Panc1 (cell line): Measurements from ENCODE around the gene CHMP6. TPM values are rescaled to one million over a fixed set of nuclear protein-coding genes. Genes with fewer than 3 reads are reported as not detected.

Source experiments
- ATAC-seq: fragments of 200-7000 bp; cut with Tn5 transposase; 2 replicates; pipeline ENCODE4 v1.9.1; 2020; ENCODE audit warnings: mild to moderate bottlenecking, moderate library complexity
- BruUV-seq: library from RNA; stranded (reverse); fragments of 400-500 nt; replicated peaks from 2 replicates; lab custom pipeline; 2021; lab: Mats Ljungman, UMichigan
- CTCF ChIA-PET: fragments of 300-600 bp; sonication (Branson Sonifier 250); formaldehyde crosslinking; loops from one replicate; lab custom pipeline; 2022; ENCODE audit warnings: antibody characterized with exemption; lab: Charles Lee
- POLR2A ChIA-PET: fragments of 300-600 bp; sonication (Branson Sonifier 250); formaldehyde crosslinking; loops from one replicate; lab custom pipeline; 2022; ENCODE audit warnings: antibody characterized with exemption; lab: Charles Lee
- DNase-seq: peaks from one replicate; pipeline ENCODE4 v3.0.0-alpha.2; 2010; ENCODE audit warnings: low read depth, low spot score
- H3K27ac ChIP-seq: 2 replicates; pipeline ENCODE4 v1.5.1; 2011; ENCODE audit warnings: mild to moderate bottlenecking, low read length, inconsistent platforms
- H3K27me3 ChIP-seq: fragments of 200-500 bp; sonication (Bioruptor generic); 2 replicates; pipeline ENCODE4 v1.6.0; 2014; ENCODE audit warnings: low read length, inconsistent platforms; ENCODE audit not compliant: control insufficient read depth, insufficient read depth
- H3K36me3 ChIP-seq: fragments of 200-500 bp; sonication (Bioruptor generic); 2 replicates; pipeline ENCODE4 v1.5.1; 2014; ENCODE audit warnings: inconsistent platforms, mild to moderate bottlenecking, low read length, moderate library complexity; ENCODE audit not compliant: control insufficient read depth, insufficient read depth
- H3K4me1 ChIP-seq: 2 replicates; pipeline ENCODE4 v1.5.1; 2011; ENCODE audit warnings: inconsistent platforms, mild to moderate bottlenecking, low read length, moderate library complexity; ENCODE audit not compliant: control insufficient read depth, insufficient read depth
- H3K4me3 ChIP-seq, 2 experiments: 2 replicates each; pipeline ENCODE4 v1.5.1; 2011 to 2012; ENCODE audit warnings: low read depth in 2 of 2, low read length in 2 of 2, mild to moderate bottlenecking in 2 of 2, inconsistent platforms in 1 of 2, moderate library complexity in 1 of 2
- H3K9me3 ChIP-seq: fragments of 200-500 bp; sonication (Bioruptor generic); 2 replicates; pipeline ENCODE4 v1.5.1; 2014; ENCODE audit warnings: low read depth, mild to moderate bottlenecking, inconsistent platforms, low read length, moderate library complexity; ENCODE audit not compliant: control insufficient read depth, insufficient read depth
- CTCF ChIP-seq: fragments of 450-650 bp; IDR thresholded peaks from 2 replicates; pipeline ENCODE4 v1.5.1; 2017; ENCODE audit warnings: mild to moderate bottlenecking
- POLR2AphosphoS5 ChIP-seq: IDR thresholded peaks from 2 replicates; pipeline ENCODE4 v1.6.1; 2012; ENCODE audit warnings: mild to moderate bottlenecking, low read depth, low read length, moderate library complexity
- REST ChIP-seq, 2 experiments: IDR thresholded peaks; 2 replicates each; pipeline ENCODE4 v1.6.1; 2011 to 2012; ENCODE audit warnings: low read depth in 2 of 2, control low read depth in 1 of 2, low read length in 1 of 2, mild to moderate bottlenecking in 1 of 2, moderate library complexity in 1 of 2; ENCODE audit not compliant: insufficient read depth in 1 of 2
- SIN3A ChIP-seq: IDR thresholded peaks from 2 replicates; pipeline ENCODE4 v1.6.1; 2012; ENCODE audit warnings: low read depth, mild to moderate bottlenecking, low read length, moderate library complexity, borderline replicate concordance; ENCODE audit not compliant: insufficient read depth
- TCF7L2 ChIP-seq: IDR thresholded peaks from 2 replicates; pipeline ENCODE4 v1.6.1; 2011; ENCODE audit warnings: mild to moderate bottlenecking, low read depth, low read length, inconsistent platforms
- in situ Hi-C: cut with HindIII; loops from 2 replicates; pipeline ENCODE4 v1.10.0; 2016; ENCODE audit warnings: low sequenced_read_pairs, low pct_unique_long_range_greater_than_20kb
- intact Hi-C: fragments of 100-400 bp; cut with micrococcal nuclease; formaldehyde crosslinking; loops from one replicate; pipeline ENCODE4 v1.10.0; 2022; ENCODE audit not compliant: unreplicated experiment
- total RNA-seq: library from RNA; stranded (reverse); gene quantifications from one replicate; pipeline ENCODE4 v1.2.1, GENCODE V29; 2021; ENCODE audit not compliant: unreplicated experiment

CHMP6 gene
- total RNA-seq, 1 experiment from 2014 or later = 43.7 TPM

GRCh38 chr17:80998118-80998747 is 6.6 kb downstream of the CHMP6 start:
- Histone ChIP-seq H3K27ac (no peak overlapping the region), H3K36me3 (no peaks in the 10 kb centered on the region), H3K27me3 (no peaks in the 10 kb centered on the region), H3K9me3 (no peaks in the 10 kb centered on the region), H3K4me1 (peaks cover 11% of the 10 kb centered on the region), H3K4me3 (no peak overlapping the region)
- intact Hi-C loops = no loop called here
- no peak for DNase-seq
- no TSS peak for BruUV-seq
- TF ChIP-seq POLR2AphosphoS5 (no peak), REST (IDR thresholded peaks at IDR 0.05; ENCODE audit: insufficient read depth in 1 of 2, low read depth in 2 of 2, low read length in 1 of 2) (no peak), CTCF (no peak), TCF7L2 (no peak), SIN3A (no peak)
- ChIA-PET POLR2A (no interaction called here), CTCF (no interaction called here)
- no peak for ATAC-seq
- in situ Hi-C loops = no loop called here

- POLR2A ChIA-PET = no interaction called here
Measured at GRCh38 chr17:80998748-80999535, 7.3 kb downstream of the CHMP6 start.

More at GRCh38 chr17:80998748-80999535, 7.3 kb downstream of the CHMP6 start:
- H3K36me3 ChIP-seq = no peaks in the 10 kb centered on the region
- no peaks in the 10 kb centered on the region for H3K9me3 ChIP-seq
- DNase-seq = no peak
- H3K4me1 ChIP-seq = peaks cover 11% of the 10 kb centered on the region
- no peak for ATAC-seq
- in situ Hi-C loops (no loop called here), intact Hi-C loops (no loop called here)
- BruUV-seq = no TSS peak
- no peak overlapping the region for H3K4me3 ChIP-seq
- CTCF ChIA-PET = no interaction called here
- no peak for TF ChIP-seq POLR2AphosphoS5
- TF ChIP-seq TCF7L2 = no peak
- no peak overlapping the region for H3K27ac ChIP-seq
- H3K27me3 ChIP-seq = 0 out of 2 replicates have a peak, but pooled peaks cover 4% of the 10 kb centered on the region
